Dermis microvascular lymphatic vessel endothelial cell (primary cell): ENCODE measurements around the gene SLTM. TPM values are rescaled to one million over a fixed set of nuclear protein-coding genes. Genes with fewer than 3 reads are reported as not detected.
"Not testable (repeated sequence)": the region's sequence is repeated elsewhere in the genome, so short reads cannot be mapped to it uniquely, and the experiment has no call there.

Experiments
- DNase-seq, 2 donors: peaks; one replicate each; pipeline versions ENCODE4 v3.0.0 to v3.0.0-alpha.2; 2010; ENCODE audit warnings: low read depth in 2 of 2
- total RNA-seq: library from RNA; depleted of rRNA; stranded (reverse); fragments of >200 nt; gene quantifications from 2 replicates; pipeline ENCODE4 v1.2.1, GENCODE V29; 2014

The SLTM gene
- total RNA-seq, 1 donor from 2014 or later, result 37.5 TPM

DNA sequence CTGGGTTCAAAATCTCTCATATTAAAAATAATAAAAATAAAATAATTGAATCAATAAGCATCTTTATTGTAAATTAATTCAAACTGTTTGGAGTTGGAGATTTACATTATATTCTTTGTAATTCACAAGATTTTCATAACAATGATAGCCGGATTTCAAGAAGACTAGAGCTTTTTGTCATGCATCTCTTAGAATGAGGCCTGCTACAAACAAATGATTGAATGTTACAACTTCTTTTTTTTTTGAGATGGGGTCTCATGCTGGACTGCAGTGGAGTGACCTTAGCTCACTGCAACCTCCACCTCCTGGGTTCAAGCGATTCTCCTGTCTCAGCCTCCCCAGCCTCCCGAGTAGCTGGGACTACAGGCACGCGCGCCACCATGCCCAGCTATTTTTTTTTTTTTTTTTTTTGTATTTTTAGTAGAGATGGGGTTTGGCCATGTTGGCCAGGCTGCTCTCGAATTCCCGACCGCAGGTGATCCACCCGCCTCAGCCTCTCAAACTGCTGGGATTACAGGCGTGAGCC, 3.5 kb downstream of the SLTM start:
- DNase-seq, result no peak

DNA sequence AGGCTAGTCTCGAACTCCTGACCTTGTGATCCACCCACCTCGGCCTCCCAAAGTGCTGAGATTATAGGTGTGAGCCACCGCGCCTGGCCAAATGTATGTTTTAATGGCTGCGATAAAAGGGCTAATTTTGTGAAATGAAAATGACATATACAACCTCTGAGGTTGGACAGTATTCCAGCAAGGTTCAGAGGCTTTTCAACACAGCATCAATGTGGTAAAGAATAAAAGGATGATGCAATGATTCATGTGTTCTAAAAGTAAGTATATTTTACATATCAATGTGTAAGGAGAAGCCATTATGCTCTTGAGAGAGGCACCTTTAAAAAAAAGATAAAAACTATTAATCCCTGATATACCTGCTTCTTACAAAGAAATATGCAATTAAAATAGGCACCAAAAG, 6.7 kb downstream of the SLTM start:
- no peak for DNase-seq

DNA sequence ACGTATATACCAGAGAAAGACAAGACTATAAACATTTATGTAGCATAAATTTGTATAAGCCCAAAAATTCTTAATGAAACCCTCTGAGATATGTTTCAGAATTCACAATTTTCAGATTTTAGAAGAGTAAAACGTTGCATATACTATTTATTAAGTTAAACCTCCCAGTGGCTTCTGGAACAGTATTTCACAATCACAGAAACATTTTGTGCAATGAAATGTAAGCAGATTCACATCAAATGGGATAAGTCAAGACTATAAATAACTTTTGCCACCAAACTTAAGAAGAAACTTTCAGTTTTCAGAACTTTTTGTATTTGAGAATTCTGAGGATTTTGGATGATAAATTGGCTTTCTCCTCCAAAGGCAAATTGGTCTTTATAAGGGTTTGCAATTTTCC, 9.2 kb downstream of the SLTM start:
- no peak for DNase-seq

DNA sequence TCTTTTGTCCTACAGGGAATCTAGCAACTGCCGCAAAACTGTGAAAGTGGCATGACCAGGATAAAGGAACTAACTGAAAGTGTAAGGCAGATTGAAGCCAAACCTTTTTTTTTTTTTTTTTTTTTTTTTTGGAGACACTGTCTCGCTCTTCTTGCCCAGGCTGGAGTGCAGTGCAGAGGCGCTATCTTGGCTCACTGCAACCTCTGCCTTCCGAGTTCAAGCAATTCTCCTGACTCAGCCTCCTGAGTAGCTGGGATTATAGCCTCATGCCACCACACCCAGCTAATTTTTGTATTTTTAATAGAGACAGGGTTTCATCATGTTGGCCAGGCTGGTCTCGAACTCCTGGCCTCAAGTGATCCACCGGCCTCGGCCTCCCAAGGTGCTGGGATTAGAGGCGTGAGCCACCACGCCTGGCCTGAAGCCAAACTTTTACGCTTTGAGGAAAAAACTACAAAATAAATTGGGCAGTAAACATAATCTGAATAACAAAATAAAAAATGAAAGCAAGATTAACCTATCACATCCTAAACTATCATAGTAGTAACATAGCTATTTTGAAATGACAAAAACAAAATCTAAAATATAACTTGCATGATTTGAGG, 9.7 kb downstream of the SLTM start:
- no peak for DNase-seq

- no peak for DNase-seq
Observed at GRCh38 chr15:58923284-58923683, 10.2 kb downstream of the SLTM start.

- no peak for DNase-seq
Observed at GRCh38 chr15:58921267-58921790, 12.2 kb downstream of the SLTM start.

DNA sequence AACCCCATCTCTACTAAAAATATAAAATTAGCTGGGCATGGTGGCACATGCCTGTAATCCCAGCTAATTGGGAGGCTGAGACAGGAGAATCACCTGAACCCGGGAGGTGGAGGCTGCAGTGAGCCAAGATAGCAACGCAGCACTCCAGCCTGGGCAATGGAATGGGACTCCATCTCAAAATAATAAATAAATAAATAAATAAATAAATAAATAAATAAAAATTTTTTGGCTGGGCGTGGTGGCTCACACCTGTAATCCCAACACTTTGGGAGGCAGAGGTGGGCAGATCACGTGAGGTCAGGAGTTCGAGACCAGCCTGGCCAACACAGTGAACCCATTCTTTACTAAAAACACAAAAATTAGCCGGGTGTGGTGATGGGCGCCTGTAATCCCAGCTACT, 13.0 kb downstream of the SLTM start:
- not testable (repeated sequence) for DNase-seq

- DNase-seq, result no peak
Observed at GRCh38 chr15:58919232-58919631, 14.2 kb downstream of the SLTM start.

DNA sequence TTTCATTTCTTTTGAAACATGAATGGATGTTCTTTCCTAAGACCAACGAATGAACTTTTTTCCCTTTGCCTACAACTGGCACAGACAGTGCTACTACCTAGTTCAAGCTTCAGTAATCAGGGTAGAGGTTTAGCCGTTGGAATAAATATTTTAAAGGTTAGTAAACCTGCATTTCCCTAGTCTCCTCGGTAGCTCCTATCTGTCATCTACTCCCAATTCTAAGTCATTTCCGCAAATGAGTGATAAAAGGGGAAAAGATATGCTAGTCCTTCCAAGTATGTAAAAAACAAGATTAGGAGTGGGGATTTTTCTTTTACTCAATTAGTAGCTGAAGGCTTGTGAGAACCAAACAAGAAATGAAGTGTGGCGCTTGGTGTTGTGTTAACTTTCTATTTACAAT, 15.2 kb downstream of the SLTM start:
- peak in 1 of 2 donors; percentile 24 for DNase-seq

GRCh38 chr15:58917613-58918129, 15.8 kb downstream of the SLTM start:
- DNase-seq, result not testable (repeated sequence)

GRCh38 chr15:58916962-58917361, 16.5 kb downstream of the SLTM start:
- no peak for DNase-seq

DNA sequence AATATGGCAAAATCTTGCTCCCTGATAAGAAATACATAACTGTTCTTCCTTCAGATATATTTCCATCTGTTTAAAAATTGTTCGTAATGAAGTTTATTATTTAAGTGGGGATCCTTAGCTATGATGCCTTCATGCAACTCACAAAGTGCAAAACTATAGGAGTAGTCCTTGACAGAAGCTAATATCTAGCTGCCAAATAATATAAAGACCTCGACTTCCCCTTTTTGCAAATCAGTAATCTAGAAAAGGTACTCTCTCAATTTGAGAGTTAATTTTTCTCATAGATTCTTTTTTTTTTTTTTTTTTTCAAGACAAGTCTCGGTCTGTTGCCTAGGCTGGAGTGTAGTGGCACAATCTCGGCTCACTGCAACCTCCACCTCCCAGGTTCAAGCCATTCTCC, 23.0 kb downstream of the SLTM start:
- no peak for DNase-seq

GRCh38 chr15:58909616-58910015, 23.9 kb downstream of the SLTM start:
- no peak for DNase-seq

DNA sequence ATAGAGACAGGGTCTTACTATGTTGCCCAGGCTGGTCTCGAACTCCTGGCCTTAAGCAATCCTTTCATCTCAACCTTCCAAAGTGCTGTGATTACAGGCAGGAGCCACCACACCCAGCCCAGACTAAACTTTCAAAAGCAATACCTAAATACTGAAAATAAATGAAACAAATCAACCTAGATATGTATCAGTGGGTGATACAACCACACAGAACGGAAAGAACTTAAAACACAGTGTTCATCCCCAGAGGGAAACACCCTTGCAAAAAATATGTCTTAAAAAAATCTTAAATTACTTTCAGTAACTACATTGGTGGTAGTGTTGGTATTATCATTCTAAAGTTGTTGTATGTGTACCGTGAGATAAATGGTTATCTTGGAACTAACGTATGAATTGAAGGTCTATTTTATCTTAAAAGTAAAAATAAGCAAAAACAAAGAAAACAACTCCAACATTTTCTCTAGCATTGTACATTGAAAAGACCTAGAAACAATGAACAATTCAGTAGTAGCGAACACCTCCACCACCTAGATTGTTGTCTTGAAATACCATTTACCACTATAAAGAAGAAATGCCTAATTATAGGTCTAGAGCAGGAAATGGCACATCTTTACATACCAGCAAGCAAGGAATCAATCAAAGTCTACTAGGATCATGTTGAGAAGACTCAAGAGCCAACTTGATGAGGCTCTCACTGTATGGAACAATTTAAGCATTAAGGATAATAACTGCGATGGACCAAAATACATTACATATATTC, 24.7 kb downstream of the SLTM start:
- no peak for DNase-seq

- no peak for DNase-seq
Observed at GRCh38 chr15:58900631-58901030, 32.8 kb downstream of the SLTM start.

DNA sequence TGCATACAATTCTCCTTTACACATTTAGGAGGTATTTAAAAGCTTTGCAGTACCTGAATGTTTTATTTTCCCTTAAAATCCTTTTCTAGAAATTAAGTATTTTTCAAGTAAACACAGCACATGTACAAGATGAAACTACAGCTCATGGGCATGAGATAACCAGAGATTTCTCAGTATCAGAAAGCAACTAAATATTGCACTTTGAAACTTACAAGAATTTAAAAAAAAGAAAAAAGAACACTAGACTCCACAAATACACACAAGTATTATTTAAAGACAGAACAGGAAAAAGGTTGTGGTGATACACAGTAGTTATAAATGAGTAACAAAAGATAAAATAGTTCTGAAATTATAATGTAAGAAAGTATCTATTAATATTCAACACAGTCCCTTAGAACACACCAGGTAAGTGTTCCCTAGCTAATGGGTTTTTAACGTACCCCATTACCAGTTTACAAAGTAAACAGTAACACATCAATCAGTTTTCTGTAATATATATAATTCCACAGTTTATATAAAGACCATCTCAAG, 35.3 kb downstream of the SLTM start:
- DNase-seq, result no peak

DNA sequence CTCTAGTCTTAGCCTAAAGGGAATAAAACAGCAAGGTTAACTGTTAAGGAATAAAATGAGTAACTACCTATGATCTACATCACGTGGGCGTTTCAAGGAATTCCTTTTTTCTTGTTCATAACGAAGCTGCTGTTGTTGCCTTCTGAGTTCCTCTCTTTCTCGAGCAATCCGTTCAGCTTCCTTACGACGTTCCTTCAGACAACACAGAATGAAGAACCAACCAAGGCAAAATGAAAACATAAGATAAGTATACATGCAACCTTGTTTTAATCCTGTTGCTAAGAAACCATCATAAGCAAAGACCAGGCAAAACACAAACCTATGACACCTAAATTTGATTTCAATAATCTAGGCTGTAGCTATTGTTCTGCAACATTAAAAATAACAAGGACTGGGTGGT, 44.1 kb downstream of the SLTM start:
- no peak for DNase-seq

DNA sequence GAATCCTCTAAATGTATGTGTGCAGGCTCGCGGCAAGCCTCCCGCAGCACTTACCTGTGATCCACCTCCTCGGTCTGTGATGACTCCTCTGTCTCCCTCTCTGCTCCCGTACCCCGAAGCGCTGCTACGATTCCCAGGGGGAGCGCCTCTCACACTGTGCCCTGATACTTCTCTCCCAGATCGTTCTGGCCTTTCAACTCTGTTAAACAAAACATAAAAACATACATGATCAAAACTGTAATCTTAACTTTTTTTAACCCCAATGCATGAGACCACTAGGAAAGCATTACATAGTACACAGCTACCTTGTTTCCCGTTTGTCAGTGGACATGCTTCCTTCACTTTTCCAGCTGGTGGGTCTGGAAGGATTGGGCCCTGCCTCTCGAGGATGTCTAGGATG, 46.6 kb downstream of the SLTM start:
- DNase-seq, result no peak

- DNase-seq, result not testable (repeated sequence)
Observed at GRCh38 chr15:58883926-58884325, 49.6 kb downstream of the SLTM start.

- no peak for DNase-seq
Observed at GRCh38 chr15:58882243-58882642, 51.2 kb downstream of the SLTM start.

GRCh38 chr15:58880320-58880719, 53.2 kb downstream of the SLTM start:
- DNase-seq, result no peak
